HG02870 (cell line): ENCODE data around the gene ZMYND11.
A peak's percentile ranks its signal among the peaks of the same experiment; 100 is the strongest.
"Not testable (repeated sequence)": the region's sequence is repeated elsewhere in the genome, so short reads cannot be mapped to it uniquely, and the experiment has no call there.

Experiments
- ATAC-seq: cut with Tn5 transposase; IDR thresholded peaks from one replicate; pipeline ENCODE4 v1.9.1; 2021; ENCODE audit warnings: mild to moderate bottlenecking, moderate library complexity; ENCODE audit not compliant: unreplicated experiment

The ZMYND11 gene

DNA sequence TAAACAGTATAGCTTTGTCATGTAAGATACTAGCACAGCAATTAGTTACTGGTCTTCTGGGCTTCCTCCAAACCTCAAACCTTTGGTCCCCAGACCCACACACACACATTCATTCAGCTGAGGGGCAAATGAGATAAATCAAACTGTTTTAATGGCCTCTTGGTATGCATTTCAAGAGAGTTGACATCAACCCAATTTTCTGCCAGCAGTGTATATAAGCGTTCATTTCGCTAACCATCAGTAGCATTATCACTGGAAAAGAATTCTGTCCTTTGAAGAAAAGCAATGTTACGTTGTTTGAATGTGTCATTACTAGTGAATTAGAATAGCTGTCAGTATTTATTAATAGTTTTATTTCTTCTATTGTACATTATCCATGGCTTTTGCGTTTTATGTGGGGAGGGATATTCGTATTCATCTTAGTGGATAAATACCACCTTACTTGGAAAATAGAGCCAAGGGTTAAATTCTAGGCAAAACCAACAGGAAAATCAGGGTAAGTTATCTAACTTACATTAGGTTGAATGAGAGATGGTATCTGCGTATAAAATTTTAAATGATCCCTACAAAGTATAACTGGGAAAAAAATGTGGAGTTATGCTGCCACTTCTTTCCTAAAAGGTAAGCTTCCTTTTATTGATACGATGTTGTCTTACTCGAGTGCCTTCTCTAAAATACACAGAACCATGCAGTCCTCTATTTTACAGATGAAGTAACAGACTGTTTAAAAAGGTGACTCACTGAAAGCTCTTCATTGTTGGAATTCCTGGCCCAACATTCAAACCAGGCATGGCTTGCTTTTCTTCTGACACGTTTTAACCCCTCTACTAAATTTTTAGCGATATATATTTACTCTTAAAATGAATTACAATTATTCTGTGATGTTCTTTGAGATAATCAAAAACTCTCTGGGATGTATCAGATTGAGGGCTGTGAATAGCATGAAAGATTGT, 2.0 kb upstream of the ZMYND11 start:
- ATAC-seq = no peak

DNA sequence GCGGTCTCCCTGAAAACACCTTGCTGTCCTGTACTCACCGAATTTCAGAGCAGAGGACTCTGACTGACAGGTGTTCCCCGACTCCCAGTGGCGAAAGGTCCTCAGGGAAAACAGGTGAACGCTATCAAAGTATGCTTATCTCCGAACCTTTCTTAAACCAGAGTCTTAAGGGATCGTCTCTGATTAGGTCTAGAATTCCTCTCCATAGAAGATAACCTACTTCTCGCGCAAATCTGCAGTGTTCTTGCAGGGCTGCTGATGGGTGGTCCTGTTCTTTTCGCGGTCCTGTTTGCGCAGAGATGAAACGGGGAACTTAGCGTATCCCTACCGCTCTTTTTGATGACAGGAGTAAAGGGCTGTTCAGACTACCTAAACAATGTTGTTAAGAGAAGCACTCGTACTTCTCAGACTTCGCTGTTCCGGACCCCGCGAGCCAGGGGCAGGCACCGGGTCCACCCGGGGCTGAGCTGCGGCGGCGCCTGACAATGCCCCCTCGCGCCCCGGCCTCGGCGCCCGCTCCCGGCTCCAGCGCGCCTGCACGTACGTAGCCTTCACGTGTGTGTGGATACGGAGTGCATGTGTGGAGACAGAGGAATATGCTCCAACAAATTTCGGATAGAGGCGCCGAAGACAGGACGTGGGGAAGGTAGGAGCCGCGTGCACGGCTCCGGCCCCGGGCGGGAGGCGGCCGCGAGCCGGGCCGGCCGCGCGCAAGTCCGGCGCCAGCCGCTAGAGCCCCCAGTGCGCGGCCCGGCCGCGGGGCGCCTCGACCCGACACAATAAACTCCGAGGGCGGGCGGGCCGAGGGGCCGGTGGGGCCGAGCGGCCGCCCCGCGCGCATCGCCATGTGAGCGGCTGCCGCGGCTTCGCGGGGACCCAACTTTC, 766 bp upstream of the ZMYND11 start:
- ATAC-seq = peak; percentile 29

DNA sequence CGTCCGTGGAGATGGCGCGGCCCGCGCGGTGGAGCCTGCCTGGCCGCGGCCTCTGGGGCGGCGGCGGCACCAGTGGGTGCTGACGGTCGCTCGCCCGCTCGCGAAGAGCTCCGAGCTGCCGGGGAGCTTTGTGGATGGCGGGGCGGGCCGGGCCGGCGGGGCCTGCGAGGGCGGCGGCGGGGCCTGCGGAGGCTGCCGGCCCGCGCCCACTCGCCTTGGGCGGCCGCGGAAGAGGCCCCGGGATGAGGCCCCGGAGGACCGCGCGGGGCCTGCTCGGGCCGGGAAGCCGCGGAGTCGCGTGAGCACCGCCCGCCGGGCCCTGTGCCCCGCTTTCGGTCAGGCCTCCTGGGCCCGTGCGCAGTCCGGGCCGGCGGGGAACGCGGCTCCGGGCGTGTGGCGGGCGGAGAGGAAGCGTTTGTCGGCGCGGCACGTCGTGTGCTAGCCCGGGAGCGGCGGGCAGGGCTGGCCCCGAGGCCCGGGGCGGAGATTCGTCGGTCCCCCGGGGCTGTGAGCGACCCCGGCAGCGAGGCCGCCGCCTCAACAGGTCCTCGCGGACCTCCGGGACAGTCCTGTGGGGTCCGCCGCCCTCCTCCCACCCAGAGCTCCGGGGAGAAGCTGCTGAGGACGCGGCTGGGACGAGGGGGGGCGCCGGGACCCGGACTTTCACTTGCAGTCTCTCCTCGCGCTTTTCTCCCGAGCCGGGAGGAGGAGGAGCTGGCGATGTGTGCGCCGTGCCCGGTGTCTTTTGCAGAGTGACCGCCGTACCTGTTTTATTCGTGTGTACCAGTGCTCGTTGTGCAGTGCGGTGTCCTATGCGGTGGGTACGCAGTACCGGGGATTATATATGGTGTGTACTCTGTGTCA, 578 bp downstream of the ZMYND11 start:
- ATAC-seq = peak; percentile 28

DNA sequence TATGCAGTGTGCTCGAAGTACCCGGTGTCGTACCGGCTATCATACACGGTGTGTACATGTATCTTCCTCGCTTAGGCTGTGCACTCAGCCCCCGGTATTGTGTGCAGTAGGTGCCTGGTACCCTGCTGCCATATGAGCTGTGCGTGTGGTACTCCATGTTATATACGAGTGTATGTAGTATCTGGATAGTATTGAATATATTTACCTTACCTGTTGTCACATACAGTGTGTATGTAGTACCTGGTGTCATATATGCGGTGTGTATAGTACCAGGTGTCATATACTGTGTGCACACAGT, 1.2 kb downstream of the ZMYND11 start:
- peak; percentile 20 for ATAC-seq

DNA sequence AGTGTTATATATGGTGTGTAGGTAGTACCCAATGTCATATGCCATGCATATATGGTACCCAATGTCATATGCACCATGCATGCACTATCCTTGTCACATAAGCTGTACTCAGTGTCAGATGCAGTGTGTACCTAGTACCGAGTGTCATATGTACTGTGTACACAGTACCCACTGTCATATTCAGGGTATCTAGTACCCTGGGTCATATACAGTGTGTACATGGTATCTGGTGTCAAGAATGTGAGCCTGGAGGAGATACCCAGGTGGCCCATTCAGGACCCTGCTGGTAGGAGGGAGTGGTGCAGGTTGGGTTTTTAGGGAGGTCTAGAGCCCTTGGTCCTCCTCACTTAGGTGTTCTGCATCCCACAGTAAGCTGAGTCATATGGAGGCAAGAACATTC, 1.8 kb downstream of the ZMYND11 start:
- ATAC-seq = no peak

DNA sequence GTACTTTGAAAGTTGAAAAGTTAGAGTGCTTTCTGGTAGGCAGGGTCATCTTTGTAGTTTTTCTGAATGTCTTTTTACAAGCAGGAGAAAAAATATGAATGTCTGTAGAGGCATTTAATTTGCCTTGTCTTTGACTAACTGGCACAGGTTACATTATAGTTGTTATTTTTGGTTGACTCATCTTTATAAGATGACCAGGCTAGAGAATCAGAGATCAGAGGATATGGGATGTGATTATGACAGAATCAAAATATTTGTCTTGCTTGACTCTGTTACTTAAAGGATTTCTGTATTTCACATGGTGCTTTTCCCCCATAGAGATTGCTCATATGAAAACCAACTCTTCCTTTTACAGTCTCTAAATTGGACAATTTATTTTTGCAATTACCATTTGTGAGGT, 2.4 kb downstream of the ZMYND11 start:
- no peak for ATAC-seq

DNA sequence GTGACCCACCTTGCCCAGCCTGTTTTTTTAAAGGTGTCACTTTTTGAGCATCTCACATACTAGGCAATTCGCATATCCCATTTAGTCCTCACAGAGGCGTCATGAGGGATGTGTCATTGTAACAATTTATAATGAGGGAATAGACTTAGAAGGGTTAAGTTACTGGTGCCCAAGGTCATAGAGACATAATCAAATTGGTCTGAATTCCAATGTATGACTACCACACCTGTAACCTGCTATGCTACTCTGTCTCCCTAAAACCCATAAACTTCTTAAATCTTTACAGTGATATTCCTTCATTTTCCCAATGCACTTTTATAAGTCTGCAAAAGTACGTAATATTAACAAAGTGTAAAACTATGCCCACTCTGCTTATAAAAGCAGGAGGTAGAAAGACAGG, 7.1 kb downstream of the ZMYND11 start:
- ATAC-seq = no peak

DNA sequence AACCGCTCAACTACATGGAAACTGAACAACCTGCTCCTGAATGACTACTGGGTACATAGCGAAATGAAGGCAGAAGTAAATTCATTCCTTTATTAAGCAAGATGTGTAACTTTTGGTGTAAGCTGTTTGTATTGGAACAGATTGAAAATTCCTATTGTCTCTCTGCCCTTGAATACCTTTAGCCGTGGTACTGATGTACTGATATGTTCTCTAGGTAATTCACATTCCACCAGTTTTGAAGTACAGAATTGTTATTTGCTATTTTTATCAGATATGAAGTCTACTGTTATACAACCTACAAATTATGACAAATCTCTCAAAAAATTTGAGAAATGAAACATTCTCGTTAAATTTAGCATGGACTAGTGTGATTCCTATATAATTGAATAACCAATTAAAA, 17.7 kb downstream of the ZMYND11 start:
- ATAC-seq = no peak

DNA sequence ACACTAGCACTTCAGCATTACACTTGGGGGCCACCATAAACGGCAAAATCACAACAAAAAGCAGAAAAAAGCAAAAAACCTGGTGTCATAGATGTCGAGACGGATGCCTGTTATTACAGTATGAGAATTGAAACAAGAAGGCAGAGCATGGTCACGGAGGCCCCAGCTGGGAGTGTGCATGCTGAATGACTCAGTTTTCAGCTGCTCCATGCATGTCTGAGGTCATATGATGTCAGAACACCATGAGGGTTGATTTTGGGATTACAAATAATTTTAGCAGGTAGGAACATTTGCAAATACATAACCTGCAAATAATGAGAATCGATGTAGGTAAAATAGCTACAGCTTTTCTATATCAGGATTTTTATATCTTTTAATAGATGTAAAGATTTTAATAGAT, 19.1 kb downstream of the ZMYND11 start:
- ATAC-seq = no peak

DNA sequence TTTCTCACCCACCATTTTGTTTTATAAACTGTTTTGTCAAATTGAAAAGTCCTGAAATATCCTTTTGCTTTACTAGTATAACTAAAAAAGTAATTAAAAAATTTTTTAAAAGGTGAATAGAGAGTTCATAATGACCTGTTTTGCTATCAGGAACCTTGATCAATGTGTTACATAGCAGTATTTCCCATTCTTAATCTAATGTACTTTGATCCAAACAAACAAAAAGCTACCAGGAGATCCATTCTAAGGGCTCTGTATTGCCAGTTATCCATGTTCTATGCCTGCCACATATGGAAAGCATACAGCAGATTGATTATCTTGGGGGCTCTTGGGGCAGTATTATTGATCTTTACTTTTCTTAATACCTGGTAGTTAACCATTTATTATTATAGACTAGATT, 32.1 kb downstream of the ZMYND11 start:
- no peak for ATAC-seq

DNA sequence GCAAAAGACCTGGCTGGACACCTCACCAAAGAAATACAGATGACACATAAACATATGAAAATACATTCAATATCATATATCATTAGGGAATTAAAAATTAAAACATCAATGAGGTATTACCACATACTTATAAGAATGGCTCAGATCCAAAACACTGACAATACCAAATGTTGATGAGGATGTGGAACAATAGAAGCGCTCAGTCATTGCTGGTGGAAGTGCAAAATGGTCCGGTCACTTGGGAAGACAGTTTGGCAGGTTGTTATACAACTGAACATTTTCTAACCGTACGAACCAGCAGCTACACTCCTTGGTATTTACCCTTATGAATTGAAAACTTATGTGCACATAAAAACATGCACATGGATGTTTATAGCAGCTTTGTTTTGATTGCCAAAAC, 38.5 kb downstream of the ZMYND11 start:
- no peak for ATAC-seq

DNA sequence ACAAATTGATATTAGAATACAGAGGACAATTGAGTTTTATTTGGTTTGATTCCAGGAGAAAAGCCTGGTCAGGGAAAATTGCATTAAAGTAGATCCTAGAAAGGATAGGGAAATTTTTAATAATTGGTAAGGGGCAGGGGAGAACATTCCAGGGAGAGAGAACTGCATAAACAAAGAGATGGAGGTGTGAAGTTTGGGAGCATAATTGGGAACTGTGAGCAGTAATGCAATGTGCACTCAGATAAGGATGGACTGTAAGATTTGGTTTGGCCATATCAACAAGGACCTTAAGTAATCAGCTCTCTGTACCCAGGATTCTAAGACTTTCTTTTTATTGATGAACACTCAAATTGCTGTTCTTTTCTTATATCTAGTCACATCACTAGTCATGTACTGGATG, 41.4 kb downstream of the ZMYND11 start:
- ATAC-seq = no peak

DNA sequence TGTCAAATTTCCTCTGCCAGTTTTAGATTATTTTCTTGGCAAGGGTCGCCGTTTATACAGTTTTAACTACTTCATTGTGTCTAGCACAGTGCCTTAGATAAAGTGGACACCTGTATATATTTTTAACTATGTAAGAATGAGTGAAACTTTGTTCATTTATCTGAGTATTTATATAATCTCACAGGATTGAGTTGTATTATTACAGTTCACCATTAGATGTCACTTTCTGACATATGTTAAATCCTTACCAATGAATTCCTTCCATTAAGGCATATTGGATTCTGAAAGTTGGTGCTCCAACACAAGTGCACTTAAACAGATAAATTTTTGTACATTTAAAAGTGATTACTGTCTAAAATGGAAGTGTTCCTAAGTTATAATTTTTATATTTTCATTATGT, 43.0 kb downstream of the ZMYND11 start:
- ATAC-seq = no peak

DNA sequence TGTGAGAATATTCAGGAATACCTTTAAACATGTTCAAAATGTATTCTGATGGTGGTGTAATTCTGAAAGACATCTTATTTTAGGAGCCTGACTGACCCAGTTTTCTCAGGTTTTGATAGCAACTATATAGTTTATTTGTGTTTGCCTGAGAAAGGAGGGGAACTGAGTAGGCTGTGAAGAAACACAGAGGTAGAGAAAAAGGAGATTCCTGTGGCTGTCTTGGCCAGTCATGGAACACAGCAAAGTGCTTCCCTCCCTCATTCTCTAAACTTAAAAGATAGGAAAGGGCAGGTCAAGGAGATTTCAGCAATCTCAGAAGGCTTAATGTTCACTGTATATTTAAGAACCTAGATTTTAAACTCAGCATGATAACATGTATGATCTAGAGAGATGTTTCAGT, 43.5 kb downstream of the ZMYND11 start:
- no peak for ATAC-seq

DNA sequence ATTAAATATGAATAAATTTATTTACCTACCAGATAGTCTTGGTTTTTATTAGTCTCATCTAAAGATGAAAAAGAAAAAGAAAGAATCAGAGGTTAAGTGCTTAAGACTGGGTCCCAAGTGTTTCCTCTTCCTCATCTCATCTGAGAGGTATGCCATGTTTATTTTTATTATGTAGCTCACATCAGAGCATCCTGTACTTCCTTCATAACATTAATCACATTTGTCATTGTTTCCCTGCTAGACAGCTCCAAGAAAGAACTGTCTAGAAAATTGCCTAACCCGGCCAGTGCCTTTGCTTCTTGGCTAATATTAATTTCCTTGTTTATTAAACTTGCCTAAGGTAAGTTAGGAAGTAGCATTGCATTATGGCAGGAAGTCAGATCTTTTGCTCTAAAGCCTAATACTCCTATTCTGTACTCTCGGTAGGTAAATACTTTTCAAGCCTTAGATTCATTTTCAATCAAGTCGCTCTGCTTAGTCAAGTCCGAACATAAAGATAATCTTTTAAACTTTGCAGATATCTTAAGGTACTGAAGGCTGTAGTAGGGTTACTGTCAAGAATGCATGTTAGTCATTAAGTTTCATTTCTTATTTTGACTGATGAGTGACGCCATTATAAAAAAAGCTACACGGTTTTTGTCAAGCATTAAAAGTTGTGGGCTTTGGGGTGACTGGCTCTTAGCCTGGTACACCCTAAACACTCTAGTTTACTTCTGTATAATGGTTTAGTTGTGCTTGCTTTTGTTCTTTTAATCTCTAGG, 47.4 kb downstream of the ZMYND11 start:
- no peak for ATAC-seq

DNA sequence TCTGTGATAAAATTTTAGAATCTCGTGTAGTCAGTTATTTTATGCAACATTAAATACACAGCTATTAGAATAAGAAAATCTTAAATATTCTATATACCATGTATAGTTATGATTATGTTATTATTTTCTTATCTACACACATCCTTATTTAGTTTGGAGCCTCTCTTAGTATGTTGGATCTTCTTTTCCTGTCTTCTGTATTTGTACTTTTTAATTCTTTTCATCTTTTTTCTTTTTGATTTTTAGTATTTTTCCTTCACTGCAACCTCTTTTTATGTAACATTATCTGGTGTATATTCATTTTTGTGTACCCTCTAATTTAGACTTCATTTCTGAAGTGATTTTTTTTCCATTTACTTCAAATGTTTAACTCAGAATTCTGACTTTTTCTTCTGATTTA, 48.9 kb downstream of the ZMYND11 start:
- ATAC-seq = no peak

DNA sequence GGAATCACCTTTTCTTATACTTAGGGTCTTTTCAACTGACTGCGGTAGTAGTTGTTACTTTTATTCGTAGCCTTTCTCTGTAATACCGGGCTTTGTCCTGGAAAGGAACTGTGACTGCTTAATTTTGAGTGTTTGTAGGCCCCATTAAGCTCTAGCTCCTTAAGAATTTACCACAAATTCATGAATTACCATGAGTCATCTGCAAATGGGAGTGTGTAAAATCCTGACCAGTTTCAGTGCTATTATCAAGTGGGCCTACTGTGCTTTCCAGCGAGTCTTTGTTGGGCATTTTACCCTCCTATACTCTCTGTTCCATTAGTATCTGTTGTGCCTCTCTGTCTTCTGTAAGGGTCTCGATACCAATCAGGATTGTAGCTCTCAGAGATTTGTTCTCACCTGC, 49.7 kb downstream of the ZMYND11 start:
- ATAC-seq = no peak

DNA sequence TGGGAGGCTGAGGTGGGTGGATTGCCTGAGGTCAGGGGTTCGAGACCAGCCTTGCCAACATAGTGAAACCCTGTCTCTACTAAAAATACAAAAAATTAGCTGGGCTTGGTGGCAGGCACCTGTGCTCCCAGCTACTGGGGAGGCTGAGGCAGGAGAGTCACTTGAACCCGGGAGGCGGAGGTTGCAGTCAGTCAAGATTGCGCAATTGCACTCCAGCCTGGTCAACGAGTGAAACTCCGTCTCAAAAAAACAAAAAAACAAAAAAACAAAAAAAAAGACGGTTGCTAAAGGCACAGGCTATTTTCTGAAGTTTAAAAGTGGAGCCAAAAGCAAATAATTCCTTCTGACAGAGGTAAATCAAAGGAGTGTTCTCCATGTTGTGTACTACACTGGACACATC, 50.3 kb downstream of the ZMYND11 start:
- ATAC-seq = not testable (repeated sequence)

DNA sequence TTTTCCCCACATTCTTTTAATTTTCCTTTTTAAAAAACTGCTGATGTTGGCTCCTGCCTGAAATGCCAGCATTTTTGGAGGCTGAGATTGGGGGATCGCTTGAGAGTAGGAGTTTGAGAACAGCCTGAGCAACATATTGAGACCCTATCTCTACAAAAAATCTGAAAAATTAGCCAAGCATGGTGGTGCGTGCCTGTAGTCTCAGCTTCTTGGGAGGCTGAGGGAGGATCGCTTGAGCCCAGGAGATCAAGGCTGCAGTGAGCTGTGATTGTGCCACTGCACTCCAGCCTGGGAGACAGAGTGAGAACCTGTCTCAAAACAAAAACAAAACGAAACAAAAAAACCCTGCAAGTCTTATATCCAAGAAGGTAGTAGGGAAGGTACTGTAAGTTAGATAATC, 51.7 kb downstream of the ZMYND11 start:
- ATAC-seq = no peak

DNA sequence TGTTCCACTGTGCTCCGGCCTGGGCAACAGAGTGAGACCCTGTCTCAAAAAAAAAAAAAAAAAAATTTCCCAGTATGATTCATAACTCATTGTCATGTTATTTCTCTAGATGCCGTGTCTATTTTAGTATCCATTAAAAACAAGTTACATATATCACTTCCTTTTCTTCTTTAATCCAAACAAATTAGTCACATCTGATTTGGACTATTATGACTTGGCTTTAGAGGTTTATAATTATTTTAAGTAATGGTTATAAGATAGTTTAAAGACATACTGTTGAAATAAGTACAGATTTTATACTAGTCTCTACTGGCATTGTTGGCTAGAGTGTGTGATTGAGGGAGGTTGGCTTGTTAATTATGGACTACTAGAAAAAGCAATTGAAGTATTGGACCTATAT, 53.3 kb downstream of the ZMYND11 start:
- ATAC-seq = no peak
